Esophagus muscularis mucosa (tissue), 4 donors: ENCODE results near the gene ST3GAL3. TPM values are rescaled to one million over a fixed set of nuclear protein-coding genes. Genes with fewer than 3 reads are reported as not detected.
"Not testable (repeated sequence)": the region's sequence is repeated elsewhere in the genome, so short reads cannot be mapped to it uniquely, and the experiment has no call there.

Experiments used
- DNase-seq: peaks from one replicate; pipeline ENCODE4 v3.0.0-alpha.2; 2017; ENCODE audit errors: extremely low spot score
- H3K27ac ChIP-seq, 4 donors: fragments of 200-600 bp; sonication (generic); replicated peaks in 1 of 4; 1 replicate in 3 of 4; 2 replicates in 1 of 4; pipeline ENCODE4 v1.5.1; 2016 to 2019; ENCODE audit warnings: mild to moderate bottlenecking in 1 of 4
- H3K27me3 ChIP-seq, 4 donors: fragments of 200-600 bp; sonication (generic); one replicate each; pipeline versions ENCODE4 v1.5.1 to v1.6.0; 2016 to 2019
- H3K36me3 ChIP-seq, 4 donors: fragments of 200-600 bp; sonication (generic); one replicate each; pipeline ENCODE4 v1.5.1; 2016 to 2019
- H3K4me1 ChIP-seq, 4 donors: fragments of 200-600 bp; sonication (generic); one replicate each; pipeline ENCODE4 v1.5.1; 2016 to 2019
- H3K4me3 ChIP-seq, 4 donors: fragments of 200-600 bp; sonication (generic); 1 replicate in 2 of 4; 2 replicates in 2 of 4; pipeline ENCODE4 v1.5.1; 2016 to 2019; ENCODE audit warnings: mild to moderate bottlenecking in 4 of 4, moderate library complexity in 1 of 4
- H3K9me3 ChIP-seq, 4 donors: fragments of 200-600 bp; sonication (generic); 1 replicate in 3 of 4; 2 replicates in 1 of 4; pipeline ENCODE4 v1.5.1; 2016 to 2019
- CTCF ChIP-seq, 3 experiments: fragments of 200-600 bp in 2 of 3; fragments of 450-650 bp in 1 of 3; sonication (generic) in 2 of 3; IDR thresholded peaks; one replicate each; pipeline ENCODE4 v1.5.1; 2017 to 2019; ENCODE audit warnings: antibody characterized with exemption in 3 of 3, mild to moderate bottlenecking in 2 of 3, moderate library complexity in 1 of 3
- EP300 ChIP-seq: sonication (generic); formaldehyde crosslinking; IDR thresholded peaks from one replicate; pipeline ENCODE4 v1.6.1; 2017; ENCODE audit warnings: antibody characterized with exemption
- POLR2A ChIP-seq: fragments of 450-650 bp; IDR thresholded peaks from one replicate; pipeline ENCODE4 v1.6.1; 2017; ENCODE audit warnings: antibody characterized with exemption, moderate library complexity, mild to moderate bottlenecking, low read depth
- POLR2AphosphoS5 ChIP-seq, 2 donors: sonication (generic); formaldehyde crosslinking; IDR thresholded peaks; one replicate each; pipeline ENCODE4 v1.6.1; 2017; ENCODE audit warnings: antibody characterized with exemption in 2 of 2
- WGBS: methylation state at CpG from one replicate; pipeline ENCODE4 v1.1.5; 2018; 5-methylcytosine and 5-hydroxymethylcytosine counted together
- intact Hi-C: fragments of 100-400 bp; cut with DNase I; formaldehyde crosslinking; loops from one replicate; pipeline ENCODE4 v1.15.1; 2023
- total RNA-seq, 4 donors: library from RNA; depleted of rRNA; stranded (reverse); fragments of >200 nt; gene quantifications; one replicate each; pipeline versions ENCODE4 v1.1.0 to v1.2.1, GENCODE V29; 2016

ST3GAL3 gene
- total RNA-seq, 4 donors from 2014 or later = 23.3 to 37.1 (median 30.1) TPM

- no peaks in the 10 kb centered on the region for H3K27me3 ChIP-seq
- TF ChIP-seq CTCF (IDR thresholded peaks at IDR 0.05) = no peak
- TF ChIP-seq EP300 = no peak
- TF ChIP-seq POLR2A = no peak
- no peak for TF ChIP-seq POLR2AphosphoS5 (IDR thresholded peaks at IDR 0.05)
- intact Hi-C loops = no loop called here
- no peak overlapping the region for H3K4me3 ChIP-seq
- WGBS = 100% methylated on average over 1 of the region's 1 CpG
- H3K4me1 ChIP-seq = peaks cover 8 to 25% (median 14%) of the 10 kb centered on the region in 4 donors
- no peaks in the 10 kb centered on the region for H3K9me3 ChIP-seq
- H3K36me3 ChIP-seq = peaks cover 0 to 9% (median 2%) of the 10 kb centered on the region in 4 donors
- no peak for DNase-seq
- H3K27ac ChIP-seq = no peak overlapping the region
These were observed 121.2 kb downstream of the ST3GAL3 start for GRCh38 chr1:43828574-43828973.

GRCh38 chr1:43830802-43831201, 123.5 kb downstream of the ST3GAL3 start:
- TF ChIP-seq POLR2AphosphoS5 (IDR thresholded peaks at IDR 0.05) (no peak), CTCF (IDR thresholded peaks at IDR 0.05) (no peak), POLR2A (no peak), EP300 (no peak)
- Histone ChIP-seq H3K27ac (no peak overlapping the region), H3K4me3 (no peak overlapping the region), H3K36me3 (peaks cover 0 to 10% (median 4%) of the 10 kb centered on the region in 4 donors), H3K27me3 (no peaks in the 10 kb centered on the region), H3K4me1 (peaks cover 14 to 33% (median 19%) of the 10 kb centered on the region in 4 donors), H3K9me3 (no peaks in the 10 kb centered on the region)
- intact Hi-C loops = no loop called here
- no peak for DNase-seq

GRCh38 chr1:43831851-43832250, 124.5 kb downstream of the ST3GAL3 start:
- Histone ChIP-seq H3K27ac (no peak overlapping the region), H3K36me3 (peaks cover 0 to 10% (median 4%) of the 10 kb centered on the region in 4 donors), H3K4me1 (peaks cover 24 to 43% (median 30%) of the 10 kb centered on the region in 4 donors), H3K9me3 (no peaks in the 10 kb centered on the region), H3K4me3 (no peak overlapping the region), H3K27me3 (no peaks in the 10 kb centered on the region)
- intact Hi-C loops = no loop called here
- no peak for DNase-seq
- no peak for TF ChIP-seq POLR2AphosphoS5 (IDR thresholded peaks at IDR 0.05)
- no peak for TF ChIP-seq EP300
- no peak for TF ChIP-seq POLR2A
- no peak for TF ChIP-seq CTCF (IDR thresholded peaks at IDR 0.05)
- WGBS = 74% methylated on average over 2 of the region's 2 CpGs

- Histone ChIP-seq H3K9me3 (no peaks in the 10 kb centered on the region), H3K27ac (no peak overlapping the region), H3K27me3 (no peaks in the 10 kb centered on the region), H3K36me3 (peaks cover 0 to 10% (median 4%) of the 10 kb centered on the region in 4 donors), H3K4me3 (no peak overlapping the region), H3K4me1 (peaks cover 26 to 47% (median 33%) of the 10 kb centered on the region in 4 donors)
- TF ChIP-seq CTCF (IDR thresholded peaks at IDR 0.05) (no peak), EP300 (no peak), POLR2A (no peak), POLR2AphosphoS5 (IDR thresholded peaks at IDR 0.05) (no peak)
- whole genome bisulfite sequencing = 77% methylated on average over 3 of the region's 3 CpGs
- intact Hi-C loops = no loop called here
- DNase-seq = no peak
These were observed 124.9 kb downstream of the ST3GAL3 start for GRCh38 chr1:43832255-43832654.

- H3K36me3 ChIP-seq = peaks cover 0 to 10% (median 4%) of the 10 kb centered on the region in 4 donors
- H3K27me3 ChIP-seq = no peaks in the 10 kb centered on the region
- 82% methylated on average over 1 of the region's 1 CpG for WGBS
- H3K4me3 ChIP-seq = no peak overlapping the region
- no peaks in the 10 kb centered on the region for H3K9me3 ChIP-seq
- TF ChIP-seq EP300 = no peak
- no peak for TF ChIP-seq POLR2AphosphoS5 (IDR thresholded peaks at IDR 0.05)
- TF ChIP-seq POLR2A = no peak
- no peak for TF ChIP-seq CTCF (IDR thresholded peaks at IDR 0.05)
- peaks cover 26 to 55% (median 39%) of the 10 kb centered on the region in 4 donors for H3K4me1 ChIP-seq
- DNase-seq = no peak
- intact Hi-C loops = no loop called here
- no peak overlapping the region for H3K27ac ChIP-seq
These were observed 125.7 kb downstream of the ST3GAL3 start for GRCh38 chr1:43832998-43833397.

GRCh38 chr1:43833902-43834279, 126.6 kb downstream of the ST3GAL3 start:
- H3K4me3 ChIP-seq, H3K27me3 ChIP-seq, intact Hi-C loops, DNase-seq, H3K9me3 ChIP-seq: not testable (repeated sequence)
- peak overlapping the region; percentile 66 to 80 (median 78) for H3K27ac ChIP-seq
- peaks cover 0 to 19% (median 7%) of the 10 kb centered on the region in 4 donors for H3K36me3 ChIP-seq
- H3K4me1 ChIP-seq = peaks cover 28 to 63% (median 48%) of the 10 kb centered on the region in 4 donors
- 78% methylated on average over 10 of the region's 10 CpGs for WGBS
